Neural progenitor cell (in vitro differentiated cells): ENCODE results near the gene VWA5A. TPM values are rescaled to one million over a fixed set of nuclear protein-coding genes. Genes with fewer than 3 reads are reported as not detected.

Experiments
- DNase-seq: peaks from one replicate; pipeline ENCODE4 v3.0.0-alpha.2; 2016; ENCODE audit warnings: low spot score
- H2AFZ ChIP-seq: fragments of 200-600 bp; sonication (generic); replicated peaks from 2 replicates; pipeline ENCODE4 v1.6.1; 2016; ENCODE audit warnings: antibody characterized with exemption
- H3F3A ChIP-seq: fragments of 200-600 bp; sonication (generic); 2 replicates; pipeline ENCODE4 v1.6.1; 2016; ENCODE audit warnings: antibody characterized with exemption, low read depth
- H3K27ac ChIP-seq: fragments of 200-600 bp; sonication (generic); 2 replicates; pipeline ENCODE4 v1.5.1; 2016; ENCODE audit warnings: mild to moderate bottlenecking
- H3K27me3 ChIP-seq: fragments of 200-600 bp; sonication (generic); 2 replicates; pipeline ENCODE4 v1.6.1; 2016; ENCODE audit warnings: mild to moderate bottlenecking, moderate library complexity
- H3K36me3 ChIP-seq: fragments of 200-600 bp; sonication (generic); 2 replicates; pipeline ENCODE4 v1.5.1; 2016
- H3K4me1 ChIP-seq: fragments of 200-600 bp; sonication (generic); 2 replicates; pipeline ENCODE4 v1.6.1; 2016; ENCODE audit warnings: mixed run types
- H3K4me2 ChIP-seq: fragments of 200-600 bp; sonication (generic); 2 replicates; pipeline ENCODE4 v1.6.1; 2016
- H3K4me3 ChIP-seq: fragments of 200-600 bp; sonication (generic); 2 replicates; pipeline ENCODE4 v1.5.1; 2016
- H3K79me2 ChIP-seq: fragments of 200-600 bp; sonication (generic); 2 replicates; pipeline ENCODE4 v1.6.1; 2016; ENCODE audit warnings: low read depth
- H3K9ac ChIP-seq: fragments of 200-600 bp; sonication (generic); 2 replicates; pipeline ENCODE4 v1.6.1; 2016
- H3K9me3 ChIP-seq: fragments of 200-600 bp; sonication (generic); 2 replicates; pipeline ENCODE4 v1.5.1; 2016; ENCODE audit warnings: low read depth
- H4K20me1 ChIP-seq: fragments of 200-600 bp; sonication (generic); 2 replicates; pipeline ENCODE4 v1.6.1; 2016; ENCODE audit warnings: low read depth
- H3K27ac Mint-ChIP-seq: 3 replicates; pipeline ENCODE4 v1.8.0; 2021; ENCODE audit warnings: mixed read lengths
- H3K27me3 Mint-ChIP-seq: 2 replicates; pipeline ENCODE4 v1.8.0; 2022; ENCODE audit warnings: low read depth, mild to moderate bottlenecking, inconsistent platforms, moderate library complexity, mixed read lengths; ENCODE audit not compliant: insufficient read depth
- H3K36me3 Mint-ChIP-seq: 3 replicates; pipeline ENCODE4 v1.8.0; 2021; ENCODE audit warnings: mixed read lengths
- H3K4me1 Mint-ChIP-seq: 3 replicates; pipeline ENCODE4 v1.8.0; 2021; ENCODE audit warnings: mixed read lengths
- H3K4me3 Mint-ChIP-seq: 3 replicates; pipeline ENCODE4 v1.8.0; 2021; ENCODE audit warnings: mild to moderate bottlenecking, moderate library complexity, mixed read lengths
- H3K9me3 Mint-ChIP-seq: 3 replicates; pipeline ENCODE4 v1.8.0; 2020; ENCODE audit warnings: mixed read lengths
- EZH2 ChIP-seq: fragments of 200-600 bp; sonication (generic); IDR thresholded peaks from 2 replicates; pipeline ENCODE4 v1.6.1; 2017; ENCODE audit warnings: antibody characterized with exemption, mild to moderate bottlenecking, moderate library complexity
- EZH2phosphoT487 ChIP-seq: fragments of 200-600 bp; sonication (generic); IDR thresholded peaks from 2 replicates; pipeline ENCODE4 v1.6.1; 2017; ENCODE audit warnings: antibody characterized with exemption
- total RNA-seq: library from RNA; depleted of rRNA; stranded (reverse); fragments of >200 nt; gene quantifications from 2 replicates; pipeline ENCODE4 v1.2.3, GENCODE V29; 2015; ENCODE audit warnings: low replicate concordance
- TF ChIP-seq, protein P1 (sequence below): fragments of 200-600 bp; sonication (generic); IDR thresholded peaks from 2 replicates; pipeline ENCODE4 v1.5.1; 2017; ENCODE audit warnings: antibody characterized with exemption, mild to moderate bottlenecking

The VWA5A gene
- total RNA-seq, 1 donor from 2014 or later: 24.5 TPM

DNA sequence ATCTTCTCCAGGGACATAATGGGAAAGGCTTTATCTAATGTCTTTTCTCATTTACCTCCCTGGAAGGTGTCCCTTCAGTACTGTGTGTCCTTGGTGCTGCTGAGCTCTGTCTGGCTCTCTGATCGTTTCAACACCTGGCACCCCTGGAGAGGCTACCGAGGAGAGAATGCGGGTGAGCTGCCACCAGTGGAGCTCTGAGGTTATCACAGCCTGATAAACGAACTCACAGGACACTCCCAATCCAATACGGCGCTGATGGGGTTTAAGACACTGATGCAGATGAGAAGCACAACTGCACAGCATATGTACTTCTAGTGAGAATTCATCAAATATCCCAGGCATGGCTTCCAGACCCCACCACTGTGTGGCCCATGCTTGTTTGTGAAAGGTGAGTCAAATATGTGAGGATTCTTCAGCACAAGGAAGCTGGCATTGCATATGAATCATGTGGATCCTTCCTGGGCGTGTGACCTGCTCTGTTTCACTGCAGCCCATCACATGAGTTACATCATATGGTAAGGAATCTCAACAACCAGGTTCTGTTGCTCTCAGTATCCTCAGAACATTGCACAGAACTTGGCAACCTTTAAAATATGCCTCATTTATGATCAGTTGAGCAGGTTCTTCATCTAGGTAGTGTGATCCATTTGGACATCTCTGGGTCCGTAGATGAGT is 34.8 kb upstream of the VWA5A start:
- Histone ChIP-seq H3K27me3 (no peaks in the 10 kb centered on the region), H3K36me3 (no peaks in the 10 kb centered on the region), H3K4me1 (no peaks in the 10 kb centered on the region), H3K4me3 (no peak overlapping the region), H3K4me2 (no peak overlapping the region), H3F3A (no peaks in the 10 kb centered on the region), H3K79me2 (no peaks in the 10 kb centered on the region), H3K9me3 (no peaks in the 10 kb centered on the region), H3K27ac (no peak overlapping the region), H2AFZ (no peak overlapping the region), H4K20me1 (no peaks in the 10 kb centered on the region), H3K9ac (no peak overlapping the region)
- no peaks in the 10 kb centered on the region for H3K9me3 Mint-ChIP-seq
- no peak overlapping the region for H3K27ac Mint-ChIP-seq
- H3K36me3 Mint-ChIP-seq: no peaks in the 10 kb centered on the region
- H3K4me1 Mint-ChIP-seq: peaks cover 18% of the 10 kb centered on the region
- H3K4me3 Mint-ChIP-seq: no peak overlapping the region
- TF ChIP-seq, protein P1, sequence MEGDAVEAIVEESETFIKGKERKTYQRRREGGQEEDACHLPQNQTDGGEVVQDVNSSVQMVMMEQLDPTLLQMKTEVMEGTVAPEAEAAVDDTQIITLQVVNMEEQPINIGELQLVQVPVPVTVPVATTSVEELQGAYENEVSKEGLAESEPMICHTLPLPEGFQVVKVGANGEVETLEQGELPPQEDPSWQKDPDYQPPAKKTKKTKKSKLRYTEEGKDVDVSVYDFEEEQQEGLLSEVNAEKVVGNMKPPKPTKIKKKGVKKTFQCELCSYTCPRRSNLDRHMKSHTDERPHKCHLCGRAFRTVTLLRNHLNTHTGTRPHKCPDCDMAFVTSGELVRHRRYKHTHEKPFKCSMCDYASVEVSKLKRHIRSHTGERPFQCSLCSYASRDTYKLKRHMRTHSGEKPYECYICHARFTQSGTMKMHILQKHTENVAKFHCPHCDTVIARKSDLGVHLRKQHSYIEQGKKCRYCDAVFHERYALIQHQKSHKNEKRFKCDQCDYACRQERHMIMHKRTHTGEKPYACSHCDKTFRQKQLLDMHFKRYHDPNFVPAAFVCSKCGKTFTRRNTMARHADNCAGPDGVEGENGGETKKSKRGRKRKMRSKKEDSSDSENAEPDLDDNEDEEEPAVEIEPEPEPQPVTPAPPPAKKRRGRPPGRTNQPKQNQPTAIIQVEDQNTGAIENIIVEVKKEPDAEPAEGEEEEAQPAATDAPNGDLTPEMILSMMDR: no peak
- TF ChIP-seq EZH2 (no peak), EZH2phosphoT487 (no peak)
- no peak for DNase-seq
- no peaks in the 10 kb centered on the region for H3K27me3 Mint-ChIP-seq

DNA sequence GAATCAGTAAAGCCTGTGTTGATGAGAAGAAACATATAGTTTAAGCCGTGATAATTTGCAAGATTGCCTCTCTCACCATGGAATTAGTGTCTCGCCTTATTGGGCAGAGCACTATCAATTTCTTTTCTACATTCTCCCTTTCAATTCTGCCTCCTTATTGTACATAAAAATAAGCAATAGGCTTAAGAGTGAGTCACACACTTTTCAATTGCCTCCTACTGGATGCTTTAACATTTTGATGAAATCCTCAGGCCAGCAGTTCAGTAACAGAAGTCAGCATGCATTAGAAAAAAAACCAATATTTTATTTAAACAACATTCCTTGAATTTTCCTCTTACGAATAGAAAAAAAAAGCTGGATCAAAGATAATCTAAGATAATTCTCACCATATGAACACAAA is 33.8 kb upstream of the VWA5A start:
- Histone ChIP-seq H3F3A (no peaks in the 10 kb centered on the region), H3K4me3 (no peak overlapping the region), H3K4me1 (no peaks in the 10 kb centered on the region), H3K36me3 (no peaks in the 10 kb centered on the region), H3K27ac (no peak overlapping the region), H3K9ac (no peak overlapping the region), H4K20me1 (no peaks in the 10 kb centered on the region), H3K79me2 (no peaks in the 10 kb centered on the region), H3K9me3 (no peaks in the 10 kb centered on the region), H3K4me2 (no peak overlapping the region), H2AFZ (no peak overlapping the region), H3K27me3 (no peaks in the 10 kb centered on the region)
- DNase-seq: no peak
- no peaks in the 10 kb centered on the region for H3K27me3 Mint-ChIP-seq
- no peak overlapping the region for H3K4me3 Mint-ChIP-seq
- no peak for TF ChIP-seq EZH2phosphoT487
- TF ChIP-seq EZH2: no peak
- TF ChIP-seq, protein P1: no peak
- no peaks in the 10 kb centered on the region for H3K9me3 Mint-ChIP-seq
- no peak overlapping the region for H3K27ac Mint-ChIP-seq
- peaks cover 28% of the 10 kb centered on the region for H3K4me1 Mint-ChIP-seq
- no peaks in the 10 kb centered on the region for H3K36me3 Mint-ChIP-seq

DNA sequence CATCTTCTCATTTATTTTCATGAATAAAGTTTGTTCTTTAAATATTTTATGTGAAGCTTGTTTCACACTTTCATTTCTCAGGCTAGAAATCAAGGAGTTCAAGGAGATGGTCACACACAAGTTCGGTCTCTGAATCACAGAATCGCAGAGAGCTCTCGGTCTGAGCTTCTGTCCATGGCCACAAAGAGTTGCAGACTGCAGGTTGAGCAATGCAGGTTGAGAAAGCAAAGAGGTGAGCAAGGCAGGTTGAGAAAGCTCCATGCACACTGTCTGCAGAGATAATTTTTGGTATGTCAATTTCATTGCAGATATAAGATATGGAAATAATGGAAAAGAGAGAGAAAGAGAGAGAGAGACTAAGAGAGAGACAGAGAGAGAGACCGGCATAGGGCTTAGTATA is 32.9 kb upstream of the VWA5A start:
- no peak overlapping the region for H3K4me2 ChIP-seq
- H3K9me3 ChIP-seq: no peaks in the 10 kb centered on the region
- H3F3A ChIP-seq: no peaks in the 10 kb centered on the region
- H3K36me3 ChIP-seq: no peaks in the 10 kb centered on the region
- H3K9ac ChIP-seq: no peak overlapping the region
- no peaks in the 10 kb centered on the region for H4K20me1 ChIP-seq
- H2AFZ ChIP-seq: no peak overlapping the region
- H3K27me3 Mint-ChIP-seq: no peaks in the 10 kb centered on the region
- DNase-seq: no peak
- H3K4me1 ChIP-seq: no peaks in the 10 kb centered on the region
- TF ChIP-seq EZH2 (no peak), EZH2phosphoT487 (no peak)
- TF ChIP-seq, protein P1: no peak
- no peaks in the 10 kb centered on the region for H3K79me2 ChIP-seq
- no peaks in the 10 kb centered on the region for H3K36me3 Mint-ChIP-seq
- no peak overlapping the region for H3K4me3 ChIP-seq
- no peaks in the 10 kb centered on the region for H3K27me3 ChIP-seq
- peaks cover 36% of the 10 kb centered on the region for H3K4me1 Mint-ChIP-seq
- H3K9me3 Mint-ChIP-seq: no peaks in the 10 kb centered on the region
- H3K4me3 Mint-ChIP-seq: no peak overlapping the region
- no peak overlapping the region for H3K27ac ChIP-seq
- peak overlapping the region; percentile 12 for H3K27ac Mint-ChIP-seq
